NCI-H510A (cell line): ENCODE measurements around the gene TNFSF13B.

Experiments
- DNase-seq: peaks from one replicate; lab custom pipeline; 2025; lab: John Stamatoyannopoulos, UW

The TNFSF13B gene

DNA sequence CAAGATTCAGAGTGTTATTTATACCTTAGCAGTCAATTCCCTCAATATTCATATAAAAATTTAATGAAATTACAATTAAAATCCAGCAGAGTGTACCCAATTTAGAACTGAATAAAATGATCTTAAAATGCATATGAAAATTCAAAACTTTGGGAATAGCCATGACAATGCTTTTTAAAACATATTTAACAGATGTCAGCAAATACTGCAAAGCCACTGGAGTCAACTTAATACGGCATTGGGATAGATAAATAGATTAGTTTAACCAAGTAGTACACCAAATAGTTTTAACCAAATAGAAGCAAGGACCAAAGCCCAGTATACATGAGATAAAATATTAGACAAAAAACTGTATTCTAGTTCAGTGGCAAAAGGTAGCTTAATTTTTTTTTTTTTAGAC, 79.8 kb downstream of the TNFSF13B start:
- DNase-seq = no peak

DNA sequence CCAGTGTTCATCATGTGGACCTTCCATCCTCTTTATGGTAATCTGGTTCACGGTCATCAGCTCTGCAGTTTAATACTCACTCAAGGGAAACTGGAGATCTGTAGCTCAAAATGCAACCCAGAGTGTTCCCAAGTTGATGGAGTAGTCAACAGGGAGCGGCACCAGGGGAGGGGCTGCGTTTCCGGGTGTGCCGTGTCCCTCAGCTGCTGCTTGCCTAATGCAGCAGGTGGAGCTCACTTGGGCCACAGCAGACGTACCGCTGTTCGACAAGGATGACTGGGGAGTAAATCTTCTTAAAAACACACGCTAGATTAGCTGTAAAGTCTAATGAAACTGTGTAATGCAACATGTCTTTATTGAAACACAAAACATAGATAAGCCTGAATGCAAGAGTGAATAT, 81.1 kb downstream of the TNFSF13B start:
- DNase-seq = no peak

DNA sequence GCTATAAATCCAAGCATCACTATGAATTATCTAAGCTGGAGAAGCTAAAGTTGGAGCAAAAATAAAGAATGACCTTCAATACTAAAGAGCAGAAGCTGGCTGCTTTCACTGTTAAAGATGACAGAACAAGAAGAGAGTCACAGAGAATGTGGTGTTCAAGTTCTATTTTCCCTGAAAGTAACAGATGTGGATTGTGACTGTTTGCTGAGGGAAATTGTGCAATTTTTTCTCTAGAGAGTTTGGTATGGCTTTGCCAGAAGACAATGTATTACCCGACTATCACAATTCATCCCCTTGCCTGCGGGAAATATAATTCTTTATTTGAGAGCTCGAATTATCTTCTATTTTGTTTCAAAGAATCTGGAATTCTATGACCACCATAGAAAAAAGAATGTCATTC, 83.1 kb downstream of the TNFSF13B start:
- no peak for DNase-seq

DNA sequence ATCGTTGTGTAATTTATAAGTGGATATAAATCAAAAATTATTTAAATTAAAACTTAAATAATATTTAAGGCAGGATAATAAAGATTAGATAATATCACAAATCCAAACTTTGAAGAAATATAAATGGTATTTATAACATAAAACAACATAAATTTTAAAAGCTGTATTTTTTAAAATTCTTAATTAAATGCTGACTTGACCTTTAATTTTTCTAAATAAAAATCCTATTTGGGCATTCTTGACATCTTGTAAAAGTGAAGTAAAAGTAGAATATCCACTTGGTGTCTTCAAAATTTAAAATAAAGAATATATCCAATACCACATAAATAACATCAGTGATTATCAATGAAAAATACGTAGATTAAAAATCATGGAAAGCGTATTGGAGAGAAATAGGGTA, 87.7 kb downstream of the TNFSF13B start:
- no peak for DNase-seq
